ENCODE data around the gene PLAC1. TPM values are rescaled to one million over a fixed set of nuclear protein-coding genes. Genes with fewer than 3 reads are reported as not detected.

The PLAC1 gene
- total RNA-seq, 1 experiment from 2014 or later, result not detected

- H3K36me3 Mint-ChIP-seq, result no peaks in the 10 kb centered on the region
- ChIA-PET POLR2A (no interaction called here), CTCF (no interaction called here)
- H3K27ac Mint-ChIP-seq, result no peak overlapping the region
- ATAC-seq (no peak), DNase-seq (ENCODE audit: low spot score) (no peak)
- TF ChIP-seq MYBL2 (CRISPR knock-in tag; IDR thresholded peaks at IDR 0.05) (no peak), IRF2 (CRISPR knock-in tag; IDR thresholded peaks at IDR 0.05; ENCODE audit: borderline replicate concordance, low read depth) (no peak), ATF1 (CRISPR knock-in tag; IDR thresholded peaks at IDR 0.05) (no peak), MXD4 (CRISPR knock-in tag; IDR thresholded peaks at IDR 0.05; ENCODE audit: borderline replicate concordance) (no peak), GABPB1 (CRISPR knock-in tag; IDR thresholded peaks at IDR 0.05) (no peak), ZNF138 (CRISPR knock-in tag; conservative IDR thresholded peaks at IDR 0.05) (no peak), MLX (CRISPR knock-in tag; IDR thresholded peaks at IDR 0.05) (no peak)
- TF ChIP-seq, protein P1, sequence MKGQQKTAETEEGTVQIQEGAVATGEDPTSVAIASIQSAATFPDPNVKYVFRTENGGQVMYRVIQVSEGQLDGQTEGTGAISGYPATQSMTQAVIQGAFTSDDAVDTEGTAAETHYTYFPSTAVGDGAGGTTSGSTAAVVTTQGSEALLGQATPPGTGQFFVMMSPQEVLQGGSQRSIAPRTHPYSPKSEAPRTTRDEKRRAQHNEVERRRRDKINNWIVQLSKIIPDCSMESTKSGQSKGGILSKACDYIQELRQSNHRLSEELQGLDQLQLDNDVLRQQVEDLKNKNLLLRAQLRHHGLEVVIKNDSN (CRISPR knock-in tag; IDR thresholded peaks at IDR 0.05), result no peak
- H3K4me1 Mint-ChIP-seq, result peaks cover 18% of the 10 kb centered on the region
- H3K4me3 Mint-ChIP-seq, result no peak overlapping the region
- H3K9me3 Mint-ChIP-seq, result no peaks in the 10 kb centered on the region
- no peaks in the 10 kb centered on the region; the same call in 1 of the 2 replicates for H3K27me3 Mint-ChIP-seq (ENCODE audit: low read depth)
These were observed 38.4 kb downstream of the PLAC1 start for GRCh38 chrX:134619838-134620237.

DNA sequence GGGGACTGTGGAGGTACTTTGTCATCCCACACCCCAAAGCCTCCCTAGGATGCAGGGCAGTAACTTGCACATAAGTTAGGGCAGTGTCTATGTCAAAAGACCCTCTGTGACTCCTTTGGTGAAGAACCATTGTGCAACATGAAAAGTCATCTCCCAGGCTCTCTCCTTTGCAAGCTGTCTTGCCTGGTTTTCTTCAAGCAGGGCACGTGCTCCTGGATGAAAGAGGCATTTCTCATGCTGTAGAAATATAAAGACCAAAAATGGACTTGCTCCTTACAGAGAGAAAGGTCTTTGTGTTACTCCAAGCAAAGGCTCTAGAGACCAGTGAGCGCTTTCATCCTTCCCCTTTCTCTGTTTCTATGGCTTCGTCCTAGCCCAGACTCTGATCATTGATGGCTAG, 44.9 kb downstream of the PLAC1 start:
- H3K9me3 Mint-ChIP-seq, result no peaks in the 10 kb centered on the region
- H3K4me1 Mint-ChIP-seq, result no peaks in the 10 kb centered on the region
- TF ChIP-seq ZNF396 (CRISPR knock-in tag; IDR thresholded peaks at IDR 0.05; ENCODE audit: borderline replicate concordance) (no peak), CREB1 (CRISPR knock-in tag; IDR thresholded peaks at IDR 0.05) (no peak), CREM (CRISPR knock-in tag; IDR thresholded peaks at IDR 0.05) (no peak), ERG (CRISPR knock-in tag; IDR thresholded peaks at IDR 0.05) (no peak), FOXK1 (CRISPR knock-in tag; IDR thresholded peaks at IDR 0.05) (no peak)
- TF ChIP-seq, protein P2, sequence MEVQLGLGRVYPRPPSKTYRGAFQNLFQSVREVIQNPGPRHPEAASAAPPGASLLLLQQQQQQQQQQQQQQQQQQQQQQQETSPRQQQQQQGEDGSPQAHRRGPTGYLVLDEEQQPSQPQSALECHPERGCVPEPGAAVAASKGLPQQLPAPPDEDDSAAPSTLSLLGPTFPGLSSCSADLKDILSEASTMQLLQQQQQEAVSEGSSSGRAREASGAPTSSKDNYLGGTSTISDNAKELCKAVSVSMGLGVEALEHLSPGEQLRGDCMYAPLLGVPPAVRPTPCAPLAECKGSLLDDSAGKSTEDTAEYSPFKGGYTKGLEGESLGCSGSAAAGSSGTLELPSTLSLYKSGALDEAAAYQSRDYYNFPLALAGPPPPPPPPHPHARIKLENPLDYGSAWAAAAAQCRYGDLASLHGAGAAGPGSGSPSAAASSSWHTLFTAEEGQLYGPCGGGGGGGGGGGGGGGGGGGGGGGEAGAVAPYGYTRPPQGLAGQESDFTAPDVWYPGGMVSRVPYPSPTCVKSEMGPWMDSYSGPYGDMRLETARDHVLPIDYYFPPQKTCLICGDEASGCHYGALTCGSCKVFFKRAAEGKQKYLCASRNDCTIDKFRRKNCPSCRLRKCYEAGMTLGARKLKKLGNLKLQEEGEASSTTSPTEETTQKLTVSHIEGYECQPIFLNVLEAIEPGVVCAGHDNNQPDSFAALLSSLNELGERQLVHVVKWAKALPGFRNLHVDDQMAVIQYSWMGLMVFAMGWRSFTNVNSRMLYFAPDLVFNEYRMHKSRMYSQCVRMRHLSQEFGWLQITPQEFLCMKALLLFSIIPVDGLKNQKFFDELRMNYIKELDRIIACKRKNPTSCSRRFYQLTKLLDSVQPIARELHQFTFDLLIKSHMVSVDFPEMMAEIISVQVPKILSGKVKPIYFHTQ (CRISPR knock-in tag; IDR thresholded peaks at IDR 0.05), result no peak
- ChIA-PET CTCF (no interaction called here), POLR2A (no interaction called here)
- no peak for ATAC-seq
- H3K27me3 Mint-ChIP-seq (ENCODE audit: low read depth), result no peaks in the 10 kb centered on the region
- H3K4me3 Mint-ChIP-seq, result no peak overlapping the region
- no peaks in the 10 kb centered on the region for H3K36me3 Mint-ChIP-seq
- H3K27ac Mint-ChIP-seq, result no peak overlapping the region
- no peak for DNase-seq (ENCODE audit: low spot score)

DNA sequence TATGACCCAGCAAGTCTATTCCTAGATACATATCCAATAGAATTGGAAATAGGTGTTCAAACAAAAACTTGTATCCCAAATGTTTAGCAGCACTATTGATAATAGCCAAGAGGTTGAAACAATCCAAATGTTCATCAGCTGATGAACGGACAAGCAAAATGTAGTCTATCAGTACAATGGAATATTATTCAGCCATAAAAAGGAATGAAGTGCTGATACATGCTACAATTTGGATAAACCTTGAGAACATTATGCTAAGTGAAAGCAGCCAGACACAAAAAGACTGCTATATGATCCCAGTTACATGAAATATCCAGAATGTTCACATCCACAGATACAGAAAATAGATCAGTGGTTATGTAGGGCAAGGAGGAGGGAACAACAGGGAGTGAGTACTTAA, 50.1 kb downstream of the PLAC1 start:
- no peaks in the 10 kb centered on the region for H3K27me3 Mint-ChIP-seq (ENCODE audit: low read depth)
- TF ChIP-seq ZNF138 (CRISPR knock-in tag; conservative IDR thresholded peaks at IDR 0.05), result no peak
- TF ChIP-seq, protein P3, sequence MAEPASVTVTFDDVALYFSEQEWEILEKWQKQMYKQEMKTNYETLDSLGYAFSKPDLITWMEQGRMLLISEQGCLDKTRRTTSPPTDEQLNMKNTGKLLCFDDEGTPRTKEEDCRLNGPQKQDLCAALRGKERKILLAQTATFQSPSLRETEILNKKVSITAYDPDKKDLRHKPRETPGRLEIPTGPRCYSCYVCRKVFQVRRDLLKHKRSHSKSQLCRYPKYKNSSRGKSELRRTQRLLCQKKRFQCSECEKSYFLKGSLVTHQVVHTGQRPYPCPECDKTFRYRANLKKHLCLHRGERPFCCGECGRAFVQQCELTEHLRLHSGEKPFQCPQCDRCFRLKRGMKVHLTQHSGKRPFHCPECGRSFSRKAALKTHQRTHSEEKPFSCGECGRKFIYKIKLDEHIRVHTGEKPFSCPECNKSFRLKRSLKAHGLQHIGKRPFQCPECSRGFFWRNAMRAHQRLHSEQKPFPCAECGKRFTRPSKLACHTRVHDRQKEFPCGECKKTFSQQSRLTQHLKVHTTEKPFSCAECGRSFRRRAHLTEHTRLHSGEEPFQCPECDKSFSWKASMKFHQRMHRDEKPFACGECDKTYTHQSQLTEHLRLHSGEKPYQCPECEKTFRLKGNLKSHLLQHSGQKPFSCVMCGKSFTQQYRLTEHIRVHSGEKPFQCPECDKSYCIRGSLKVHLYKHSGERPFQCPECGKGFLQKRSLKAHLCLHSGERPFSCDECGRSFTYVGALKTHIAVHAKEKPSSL (CRISPR knock-in tag; conservative IDR thresholded peaks at IDR 0.05), result no peak
- TF ChIP-seq, protein P4, sequence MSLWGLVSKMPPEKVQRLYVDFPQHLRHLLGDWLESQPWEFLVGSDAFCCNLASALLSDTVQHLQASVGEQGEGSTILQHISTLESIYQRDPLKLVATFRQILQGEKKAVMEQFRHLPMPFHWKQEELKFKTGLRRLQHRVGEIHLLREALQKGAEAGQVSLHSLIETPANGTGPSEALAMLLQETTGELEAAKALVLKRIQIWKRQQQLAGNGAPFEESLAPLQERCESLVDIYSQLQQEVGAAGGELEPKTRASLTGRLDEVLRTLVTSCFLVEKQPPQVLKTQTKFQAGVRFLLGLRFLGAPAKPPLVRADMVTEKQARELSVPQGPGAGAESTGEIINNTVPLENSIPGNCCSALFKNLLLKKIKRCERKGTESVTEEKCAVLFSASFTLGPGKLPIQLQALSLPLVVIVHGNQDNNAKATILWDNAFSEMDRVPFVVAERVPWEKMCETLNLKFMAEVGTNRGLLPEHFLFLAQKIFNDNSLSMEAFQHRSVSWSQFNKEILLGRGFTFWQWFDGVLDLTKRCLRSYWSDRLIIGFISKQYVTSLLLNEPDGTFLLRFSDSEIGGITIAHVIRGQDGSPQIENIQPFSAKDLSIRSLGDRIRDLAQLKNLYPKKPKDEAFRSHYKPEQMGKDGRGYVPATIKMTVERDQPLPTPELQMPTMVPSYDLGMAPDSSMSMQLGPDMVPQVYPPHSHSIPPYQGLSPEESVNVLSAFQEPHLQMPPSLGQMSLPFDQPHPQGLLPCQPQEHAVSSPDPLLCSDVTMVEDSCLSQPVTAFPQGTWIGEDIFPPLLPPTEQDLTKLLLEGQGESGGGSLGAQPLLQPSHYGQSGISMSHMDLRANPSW (CRISPR knock-in tag; conservative IDR thresholded peaks at IDR 0.05; ENCODE audit: low read depth), result no peak
- no peak for TF ChIP-seq MXD4 (CRISPR knock-in tag; IDR thresholded peaks at IDR 0.05; ENCODE audit: borderline replicate concordance)
- TF ChIP-seq KAT7 (CRISPR knock-in tag; IDR thresholded peaks at IDR 0.05; ENCODE audit: borderline replicate concordance), result no peak
- H3K4me3 Mint-ChIP-seq, result no peak overlapping the region
- ATAC-seq, result no peak
- CTCF ChIA-PET, result interaction anchor here (0.6 kb wide), 1 partner anchor 9 kb away, joined by 3 read pairs; no protein-coding TSS in a partner anchor
- H3K36me3 Mint-ChIP-seq, result no peaks in the 10 kb centered on the region
- POLR2A ChIA-PET, result no interaction called here
- H3K4me1 Mint-ChIP-seq, result peaks cover 12% of the 10 kb centered on the region
- H3K27ac Mint-ChIP-seq, result no peak overlapping the region
- DNase-seq (ENCODE audit: low spot score), result no peak
- no peaks in the 10 kb centered on the region for H3K9me3 Mint-ChIP-seq

All from WTC11 (cell line).